Measurements from ENCODE around the gene KCNMA1. TPM values are rescaled to one million over a fixed set of nuclear protein-coding genes. Genes with fewer than 3 reads are reported as not detected.

KCNMA1 gene
- polyA plus RNA-seq, 1 experiment, result 21.4 TPM

GRCh38 chr10:77029777-77030717, 607.6 kb downstream of the KCNMA1 start:
- DNase-seq (ENCODE audit: low read depth), result no peak
- Histone ChIP-seq H3K27me3 (ENCODE audit: control insufficient read depth, insufficient read depth, low read length) (no peaks in the 10 kb centered on the region), H3K4me3 (ENCODE audit: low read depth, low read length) (no peak overlapping the region), H3K36me3 (ENCODE audit: control insufficient read depth, insufficient read depth, low read length) (no peaks in the 10 kb centered on the region)
- TF ChIP-seq, protein P1, sequence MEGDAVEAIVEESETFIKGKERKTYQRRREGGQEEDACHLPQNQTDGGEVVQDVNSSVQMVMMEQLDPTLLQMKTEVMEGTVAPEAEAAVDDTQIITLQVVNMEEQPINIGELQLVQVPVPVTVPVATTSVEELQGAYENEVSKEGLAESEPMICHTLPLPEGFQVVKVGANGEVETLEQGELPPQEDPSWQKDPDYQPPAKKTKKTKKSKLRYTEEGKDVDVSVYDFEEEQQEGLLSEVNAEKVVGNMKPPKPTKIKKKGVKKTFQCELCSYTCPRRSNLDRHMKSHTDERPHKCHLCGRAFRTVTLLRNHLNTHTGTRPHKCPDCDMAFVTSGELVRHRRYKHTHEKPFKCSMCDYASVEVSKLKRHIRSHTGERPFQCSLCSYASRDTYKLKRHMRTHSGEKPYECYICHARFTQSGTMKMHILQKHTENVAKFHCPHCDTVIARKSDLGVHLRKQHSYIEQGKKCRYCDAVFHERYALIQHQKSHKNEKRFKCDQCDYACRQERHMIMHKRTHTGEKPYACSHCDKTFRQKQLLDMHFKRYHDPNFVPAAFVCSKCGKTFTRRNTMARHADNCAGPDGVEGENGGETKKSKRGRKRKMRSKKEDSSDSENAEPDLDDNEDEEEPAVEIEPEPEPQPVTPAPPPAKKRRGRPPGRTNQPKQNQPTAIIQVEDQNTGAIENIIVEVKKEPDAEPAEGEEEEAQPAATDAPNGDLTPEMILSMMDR (IDR thresholded peaks at IDR 0.05; ENCODE audit: insufficient read depth, low read depth, low read length), result no peak
- ChIA-PET POLR2A (no interaction called here), CTCF (interaction anchor here (0.6 to 1.7 kb wide), 3 partner anchors 14 to 29 kb away, joined by 3 to 5 read pairs (median 3); no protein-coding TSS in a partner anchor)

DNA sequence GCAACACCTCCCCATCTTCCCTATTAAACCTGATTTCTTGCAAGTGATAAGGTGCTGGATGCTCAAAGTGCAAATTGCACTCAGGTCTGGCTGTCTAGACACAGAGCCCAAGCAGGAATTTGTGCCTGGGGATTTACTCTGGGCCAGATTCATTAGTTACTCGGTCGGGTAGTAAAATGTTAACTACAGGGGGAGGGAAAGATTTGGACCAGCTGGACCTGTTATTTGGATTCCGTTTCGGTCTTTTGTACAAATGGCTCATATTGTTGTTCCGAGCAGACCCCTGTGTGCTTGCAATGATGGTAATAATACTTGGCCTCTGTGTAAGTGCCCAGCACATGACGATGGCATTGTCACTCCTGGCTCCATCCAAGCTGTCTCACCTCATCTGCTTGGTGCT, 609.6 kb downstream of the KCNMA1 start:
- no peak for DNase-seq (ENCODE audit: low read depth)
- TF ChIP-seq, protein P1 (IDR thresholded peaks at IDR 0.05; ENCODE audit: insufficient read depth, low read depth, low read length), result no peak
- CTCF ChIA-PET, result interaction anchor here (0.6 to 1.7 kb wide), 3 partner anchors 10 to 22 kb away, joined by 3 to 5 read pairs (median 3); no protein-coding TSS in a partner anchor
- Histone ChIP-seq H3K27me3 (ENCODE audit: control insufficient read depth, insufficient read depth, low read length) (no peaks in the 10 kb centered on the region), H3K4me3 (ENCODE audit: low read depth, low read length) (no peak overlapping the region), H3K36me3 (ENCODE audit: control insufficient read depth, insufficient read depth, low read length) (no peaks in the 10 kb centered on the region)
- POLR2A ChIA-PET, result no interaction called here

DNA sequence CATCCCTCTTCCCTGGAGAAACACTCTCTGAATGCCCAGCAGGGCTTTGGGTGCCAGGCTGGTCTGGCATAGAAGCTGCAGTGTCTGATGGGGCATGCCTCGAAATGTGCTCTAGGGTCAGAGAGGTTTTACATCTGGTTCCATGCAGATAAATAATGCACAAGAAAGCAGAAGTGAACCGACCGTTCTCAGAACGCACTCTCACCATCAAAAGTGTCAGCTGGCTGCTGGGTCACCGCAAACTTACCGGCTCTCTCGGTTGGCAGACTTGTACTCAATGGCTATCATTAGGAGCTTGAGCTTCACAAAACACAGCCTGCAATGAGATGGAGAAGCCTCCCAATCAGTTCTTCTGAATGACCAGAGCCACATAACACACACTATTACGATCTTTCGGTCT, 610.0 kb downstream of the KCNMA1 start:
- Histone ChIP-seq H3K27me3 (ENCODE audit: control insufficient read depth, insufficient read depth, low read length) (no peaks in the 10 kb centered on the region), H3K36me3 (ENCODE audit: control insufficient read depth, insufficient read depth, low read length) (no peaks in the 10 kb centered on the region), H3K4me3 (ENCODE audit: low read depth, low read length) (no peak overlapping the region)
- ChIA-PET POLR2A (no interaction called here), CTCF (interaction anchor here (0.6 to 0.7 kb wide), 2 partner anchors 14 to 21 kb away, joined by 3 to 4 read pairs; no protein-coding TSS in a partner anchor)
- TF ChIP-seq, protein P1 (IDR thresholded peaks at IDR 0.05; ENCODE audit: insufficient read depth, low read depth, low read length), result no peak
- DNase-seq (ENCODE audit: low read depth), result no peak

GRCh38 chr10:77027141-77027540, 610.5 kb downstream of the KCNMA1 start:
- DNase-seq (ENCODE audit: low read depth), result no peak
- ChIA-PET CTCF (interaction anchor here (0.7 kb wide), 1 partner anchor 14 kb away, joined by 4 read pairs; no protein-coding TSS in a partner anchor), POLR2A (no interaction called here)

GRCh38 chr10:77026148-77026547, 611.5 kb downstream of the KCNMA1 start:
- POLR2A ChIA-PET, result no interaction called here
- Histone ChIP-seq H3K4me3 (ENCODE audit: low read depth, low read length) (no peak overlapping the region), H3K36me3 (ENCODE audit: control insufficient read depth, insufficient read depth, low read length) (no peaks in the 10 kb centered on the region), H3K27me3 (ENCODE audit: control insufficient read depth, insufficient read depth, low read length) (no peaks in the 10 kb centered on the region)
- CTCF ChIA-PET, result no interaction called here
- TF ChIP-seq, protein P1 (IDR thresholded peaks at IDR 0.05; ENCODE audit: insufficient read depth, low read depth, low read length), result no peak
- no peak for DNase-seq (ENCODE audit: low read depth)

More at GRCh38 chr10:77027141-77027540, 610.5 kb downstream of the KCNMA1 start:
- no peaks in the 10 kb centered on the region for H3K36me3 ChIP-seq (ENCODE audit: control insufficient read depth, insufficient read depth, low read length)
- TF ChIP-seq, protein P1 (IDR thresholded peaks at IDR 0.05; ENCODE audit: insufficient read depth, low read depth, low read length), result no peak
- no peak overlapping the region for H3K4me3 ChIP-seq (ENCODE audit: low read depth, low read length)
- no peaks in the 10 kb centered on the region for H3K27me3 ChIP-seq (ENCODE audit: control insufficient read depth, insufficient read depth, low read length)
